ENCODE data around the gene MCC.

GRCh38 chr5:113270086-113270485, 218.2 kb downstream of the MCC start:
- no peak for TF ChIP-seq POLR2A (IDR thresholded peaks at IDR 0.05; ENCODE audit: low read length)
- TF ChIP-seq GATA1 (IDR thresholded peaks at IDR 0.05; ENCODE audit: low read depth, low read length) = no peak

Data from erythroblast (primary cell).